Measurements from ENCODE around the gene ATG16L1. TPM values are rescaled to one million over a fixed set of nuclear protein-coding genes. Genes with fewer than 3 reads are reported as not detected.

Gene ATG16L1
- total RNA-seq, 1 donor from 2014 or later = 23.5 TPM

GRCh38 chr2:233323851-233324250, 72.4 kb downstream of the ATG16L1 start:
- Mint-ChIP-seq H3K27me3 (ENCODE audit: low read depth) (peaks cover 15% of the 10 kb centered on the region), H3K4me3 (no peak overlapping the region), H3K9me3 (no peaks in the 10 kb centered on the region), H3K4me1 (no peaks in the 10 kb centered on the region), H3K27ac (no peak overlapping the region), H3K36me3 (no peaks in the 10 kb centered on the region)
- TF ChIP-seq, protein P1, sequence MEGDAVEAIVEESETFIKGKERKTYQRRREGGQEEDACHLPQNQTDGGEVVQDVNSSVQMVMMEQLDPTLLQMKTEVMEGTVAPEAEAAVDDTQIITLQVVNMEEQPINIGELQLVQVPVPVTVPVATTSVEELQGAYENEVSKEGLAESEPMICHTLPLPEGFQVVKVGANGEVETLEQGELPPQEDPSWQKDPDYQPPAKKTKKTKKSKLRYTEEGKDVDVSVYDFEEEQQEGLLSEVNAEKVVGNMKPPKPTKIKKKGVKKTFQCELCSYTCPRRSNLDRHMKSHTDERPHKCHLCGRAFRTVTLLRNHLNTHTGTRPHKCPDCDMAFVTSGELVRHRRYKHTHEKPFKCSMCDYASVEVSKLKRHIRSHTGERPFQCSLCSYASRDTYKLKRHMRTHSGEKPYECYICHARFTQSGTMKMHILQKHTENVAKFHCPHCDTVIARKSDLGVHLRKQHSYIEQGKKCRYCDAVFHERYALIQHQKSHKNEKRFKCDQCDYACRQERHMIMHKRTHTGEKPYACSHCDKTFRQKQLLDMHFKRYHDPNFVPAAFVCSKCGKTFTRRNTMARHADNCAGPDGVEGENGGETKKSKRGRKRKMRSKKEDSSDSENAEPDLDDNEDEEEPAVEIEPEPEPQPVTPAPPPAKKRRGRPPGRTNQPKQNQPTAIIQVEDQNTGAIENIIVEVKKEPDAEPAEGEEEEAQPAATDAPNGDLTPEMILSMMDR (IDR thresholded peaks at IDR 0.05; ENCODE audit: unreplicated experiment) = no peak
- no peak for DNase-seq (ENCODE audit: low spot score in 2 of 2, unreplicated experiment in 2 of 2)

DNA sequence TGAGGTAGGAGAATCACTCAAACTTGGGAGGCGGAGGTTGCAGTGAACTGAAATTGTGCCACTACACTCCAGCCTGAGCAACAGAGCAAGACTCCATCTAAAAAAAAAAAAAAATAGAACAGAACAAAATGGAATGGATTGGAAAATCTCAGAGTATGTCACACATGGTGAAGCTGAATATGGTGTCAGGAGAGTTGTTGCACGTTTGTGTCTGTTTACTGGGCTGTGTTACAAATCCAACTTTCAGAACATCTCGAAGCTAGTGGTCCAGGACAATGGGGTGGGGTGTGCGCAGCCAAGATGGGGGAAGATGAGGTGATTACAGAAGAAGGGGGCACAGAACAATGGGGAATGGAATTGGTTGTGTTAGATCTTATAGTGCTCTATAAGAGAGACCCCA, 73.8 kb downstream of the ATG16L1 start:
- H3K27me3 Mint-ChIP-seq (ENCODE audit: low read depth) = peaks cover 7% of the 10 kb centered on the region
- DNase-seq (ENCODE audit: low spot score in 2 of 2, unreplicated experiment in 2 of 2) = no peak
- H3K4me3 Mint-ChIP-seq = no peak overlapping the region

GRCh38 chr2:233325814-233326213, 74.3 kb downstream of the ATG16L1 start:
- H3K9me3 Mint-ChIP-seq = no peaks in the 10 kb centered on the region
- H3K27ac Mint-ChIP-seq = no peak overlapping the region
- no peak overlapping the region for H3K4me3 Mint-ChIP-seq
- no peak for DNase-seq (ENCODE audit: low spot score in 2 of 2, unreplicated experiment in 2 of 2)
- peaks cover 6% of the 10 kb centered on the region for H3K27me3 Mint-ChIP-seq (ENCODE audit: low read depth)
- H3K4me1 Mint-ChIP-seq = no peaks in the 10 kb centered on the region
- TF ChIP-seq, protein P1 (IDR thresholded peaks at IDR 0.05; ENCODE audit: unreplicated experiment) = no peak
- H3K36me3 Mint-ChIP-seq = no peaks in the 10 kb centered on the region

More for the DNA sequence above, 73.8 kb downstream of the ATG16L1 start:
- H3K27ac Mint-ChIP-seq = no peak overlapping the region
- TF ChIP-seq, protein P1 (IDR thresholded peaks at IDR 0.05; ENCODE audit: unreplicated experiment) = no peak
- H3K4me1 Mint-ChIP-seq = no peaks in the 10 kb centered on the region
- H3K36me3 Mint-ChIP-seq = no peaks in the 10 kb centered on the region
- H3K9me3 Mint-ChIP-seq = no peaks in the 10 kb centered on the region

- H3K9me3 Mint-ChIP-seq = no peaks in the 10 kb centered on the region
- TF ChIP-seq, protein P1 (IDR thresholded peaks at IDR 0.05; ENCODE audit: unreplicated experiment) = no peak
- no peaks in the 10 kb centered on the region for H3K4me1 Mint-ChIP-seq
- no peaks in the 10 kb centered on the region for H3K36me3 Mint-ChIP-seq
- no peak overlapping the region for H3K4me3 Mint-ChIP-seq
- H3K27ac Mint-ChIP-seq = no peak overlapping the region
- no peak for DNase-seq (ENCODE audit: low spot score in 2 of 2, unreplicated experiment in 2 of 2)
- H3K27me3 Mint-ChIP-seq (ENCODE audit: low read depth) = no peaks in the 10 kb centered on the region
Measured at GRCh38 chr2:233326500-233326899, 75.0 kb downstream of the ATG16L1 start.

DNA sequence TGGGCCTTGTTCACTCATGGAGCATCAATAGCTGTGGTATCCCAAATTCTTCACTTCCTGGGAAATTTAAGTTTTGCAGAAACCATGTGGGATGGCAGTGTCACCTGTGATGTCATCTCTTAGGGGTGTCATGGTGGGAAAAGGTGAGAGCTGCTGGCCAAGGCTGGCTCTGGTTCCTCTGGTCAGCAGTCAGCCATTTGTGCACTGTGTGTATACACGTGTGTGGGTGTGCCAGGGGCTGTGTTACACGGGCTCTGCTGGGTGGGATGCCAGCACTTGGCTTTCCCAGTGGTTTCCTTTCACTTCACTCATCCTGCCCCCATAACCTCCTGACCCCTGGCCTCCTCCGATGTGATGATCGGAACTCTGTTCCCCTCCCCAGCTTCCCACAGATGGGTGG, 77.4 kb downstream of the ATG16L1 start:
- Mint-ChIP-seq H3K4me1 (no peaks in the 10 kb centered on the region), H3K27ac (no peak overlapping the region), H3K9me3 (no peaks in the 10 kb centered on the region), H3K36me3 (no peaks in the 10 kb centered on the region), H3K4me3 (no peak overlapping the region), H3K27me3 (ENCODE audit: low read depth) (peaks cover 2% of the 10 kb centered on the region)
- TF ChIP-seq, protein P1 (IDR thresholded peaks at IDR 0.05; ENCODE audit: unreplicated experiment) = no peak
- DNase-seq (ENCODE audit: low spot score in 2 of 2, unreplicated experiment in 2 of 2) = no peak

All from mesothelial cell of epicardium (in vitro differentiated cells).